ENCODE results near the gene PCYT1B.

Gene PCYT1B

GRCh38 chrX:24603191-24603590 lies 44.0 kb downstream of the PCYT1B start:
- Mint-ChIP-seq H3K9me3 (no peaks in the 10 kb centered on the region), H3K27ac (no peak overlapping the region), H3K4me1 (ENCODE audit: low read depth) (no peaks in the 10 kb centered on the region), H3K4me3 (no peak overlapping the region), H3K27me3 (ENCODE audit: low read depth) (peaks cover 2% of the 10 kb centered on the region), H3K36me3 (ENCODE audit: low read depth) (no peaks in the 10 kb centered on the region)
- DNase-seq (ENCODE audit: low spot score) = no peak

DNA sequence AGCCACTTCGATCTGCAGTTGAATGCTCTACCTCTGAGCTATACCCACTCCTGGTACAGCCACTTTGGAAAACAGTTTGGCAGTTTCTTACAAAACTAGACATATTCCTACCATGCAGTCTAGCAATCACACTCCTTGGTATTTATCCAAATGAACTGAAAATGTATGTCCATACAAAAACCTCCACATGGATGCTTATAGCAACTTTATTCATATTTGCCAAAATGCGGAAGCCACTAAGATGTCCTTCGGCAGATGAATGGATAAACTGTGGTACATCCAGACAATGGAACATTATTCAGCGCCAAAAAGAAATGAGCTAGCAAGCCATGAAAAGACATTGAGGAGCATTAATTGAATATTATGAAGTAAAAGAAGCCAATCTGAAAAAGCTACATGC lies 45.3 kb downstream of the PCYT1B start:
- Mint-ChIP-seq H3K27me3 (ENCODE audit: low read depth) (peaks cover 4% of the 10 kb centered on the region), H3K4me3 (no peak overlapping the region), H3K4me1 (ENCODE audit: low read depth) (no peaks in the 10 kb centered on the region), H3K27ac (no peak overlapping the region), H3K36me3 (ENCODE audit: low read depth) (no peaks in the 10 kb centered on the region), H3K9me3 (no peaks in the 10 kb centered on the region)
- no peak for DNase-seq (ENCODE audit: low spot score)

- H3K36me3 Mint-ChIP-seq (ENCODE audit: low read depth) = no peaks in the 10 kb centered on the region
- no peak for DNase-seq (ENCODE audit: low spot score)
- peaks cover 2% of the 10 kb centered on the region for H3K27me3 Mint-ChIP-seq (ENCODE audit: low read depth)
- H3K4me3 Mint-ChIP-seq = no peak overlapping the region
- H3K9me3 Mint-ChIP-seq = no peaks in the 10 kb centered on the region
- no peaks in the 10 kb centered on the region for H3K4me1 Mint-ChIP-seq (ENCODE audit: low read depth)
- H3K27ac Mint-ChIP-seq = no peak overlapping the region
Measured at GRCh38 chrX:24594501-24594900, 52.6 kb downstream of the PCYT1B start.

GRCh38 chrX:24590111-24590510 lies 57.0 kb downstream of the PCYT1B start:
- Mint-ChIP-seq H3K4me3 (no peak overlapping the region), H3K27me3 (ENCODE audit: low read depth) (no peaks in the 10 kb centered on the region), H3K36me3 (ENCODE audit: low read depth) (no peaks in the 10 kb centered on the region), H3K9me3 (no peaks in the 10 kb centered on the region), H3K4me1 (ENCODE audit: low read depth) (no peaks in the 10 kb centered on the region), H3K27ac (no peak overlapping the region)
- no peak for DNase-seq (ENCODE audit: low spot score)

DNA sequence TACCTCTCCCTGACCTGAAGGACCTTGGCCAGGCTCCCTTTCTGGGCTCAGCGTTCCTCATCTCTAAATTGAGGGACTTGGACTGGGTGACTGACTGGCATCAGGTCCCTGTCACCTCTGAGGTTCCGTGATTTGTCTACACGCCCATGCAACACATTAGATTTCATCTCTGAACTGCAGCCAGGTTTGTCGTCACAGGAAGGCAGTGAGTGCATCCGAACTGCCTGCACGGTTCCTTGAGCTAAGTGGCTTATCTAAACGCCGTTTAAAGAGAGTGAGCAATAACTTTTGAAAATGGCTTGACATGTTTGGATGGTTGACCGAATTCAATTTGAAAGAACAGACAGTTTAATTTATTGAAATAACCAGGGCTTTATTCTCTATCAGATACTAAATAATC lies 70.1 kb downstream of the PCYT1B start:
- DNase-seq (ENCODE audit: low spot score) = no peak
- Mint-ChIP-seq H3K36me3 (ENCODE audit: low read depth) (no peaks in the 10 kb centered on the region), H3K27ac (no peak overlapping the region), H3K4me3 (no peak overlapping the region), H3K9me3 (no peaks in the 10 kb centered on the region), H3K4me1 (ENCODE audit: low read depth) (no peaks in the 10 kb centered on the region), H3K27me3 (ENCODE audit: low read depth) (peaks cover 4% of the 10 kb centered on the region)

DNA sequence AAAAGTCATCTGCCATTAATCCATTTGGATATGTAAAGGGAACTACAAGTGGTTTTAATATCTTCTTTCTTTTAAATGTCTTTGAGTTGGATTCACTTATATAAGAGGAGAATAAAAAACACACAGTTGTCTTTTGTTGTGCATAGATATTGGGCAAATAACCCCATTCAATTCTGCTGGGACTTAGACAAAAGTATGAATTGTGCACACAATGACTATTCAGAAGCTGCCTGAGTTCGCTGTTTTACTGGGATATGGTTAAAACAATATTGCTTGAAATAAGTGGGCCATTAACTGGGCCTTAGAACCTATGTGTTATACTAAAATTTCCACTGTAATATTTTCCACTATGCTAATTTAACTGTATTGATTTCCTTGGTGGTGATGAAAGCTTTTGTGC lies 71.7 kb downstream of the PCYT1B start:
- Mint-ChIP-seq H3K27me3 (ENCODE audit: low read depth) (no peaks in the 10 kb centered on the region), H3K9me3 (no peaks in the 10 kb centered on the region), H3K4me1 (ENCODE audit: low read depth) (no peaks in the 10 kb centered on the region), H3K27ac (no peak overlapping the region), H3K36me3 (ENCODE audit: low read depth) (no peaks in the 10 kb centered on the region), H3K4me3 (no peak overlapping the region)
- DNase-seq (ENCODE audit: low spot score) = no peak

- Mint-ChIP-seq H3K27me3 (ENCODE audit: low read depth) (no peaks in the 10 kb centered on the region), H3K9me3 (no peaks in the 10 kb centered on the region), H3K4me3 (no peak overlapping the region), H3K4me1 (ENCODE audit: low read depth) (no peaks in the 10 kb centered on the region), H3K27ac (no peak overlapping the region), H3K36me3 (ENCODE audit: low read depth) (no peaks in the 10 kb centered on the region)
- no peak for DNase-seq (ENCODE audit: low spot score)
Measured at GRCh38 chrX:24574743-24575142, 72.4 kb downstream of the PCYT1B start.

DNA sequence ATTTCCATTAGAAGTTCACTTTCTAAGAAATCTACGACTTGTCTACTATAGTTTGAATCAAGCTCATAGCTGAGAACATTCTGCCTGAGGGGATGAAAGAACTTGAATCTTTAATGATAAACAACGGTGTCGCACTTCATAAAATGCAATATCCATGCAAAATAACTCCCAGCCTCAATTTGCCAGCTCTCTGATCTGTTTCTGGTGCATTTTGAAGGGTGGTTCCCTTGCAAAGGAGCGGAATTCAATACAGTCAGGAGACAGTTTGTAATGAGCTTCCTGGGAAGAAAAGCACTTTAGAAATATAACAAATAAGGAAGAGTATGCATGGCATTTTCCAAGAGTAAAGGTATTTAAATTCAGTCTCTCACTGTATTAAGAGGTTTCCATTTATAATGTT lies 80.0 kb downstream of the PCYT1B start:
- Mint-ChIP-seq H3K27me3 (ENCODE audit: low read depth) (no peaks in the 10 kb centered on the region), H3K36me3 (ENCODE audit: low read depth) (no peaks in the 10 kb centered on the region), H3K4me3 (no peak overlapping the region), H3K4me1 (ENCODE audit: low read depth) (no peaks in the 10 kb centered on the region), H3K9me3 (no peaks in the 10 kb centered on the region), H3K27ac (no peak overlapping the region)
- no peak for DNase-seq (ENCODE audit: low spot score)

- H3K36me3 Mint-ChIP-seq (ENCODE audit: low read depth) = no peaks in the 10 kb centered on the region
- no peaks in the 10 kb centered on the region for H3K9me3 Mint-ChIP-seq
- H3K4me3 Mint-ChIP-seq = no peak overlapping the region
- H3K27me3 Mint-ChIP-seq (ENCODE audit: low read depth) = no peaks in the 10 kb centered on the region
- no peak for DNase-seq (ENCODE audit: low spot score)
- no peaks in the 10 kb centered on the region for H3K4me1 Mint-ChIP-seq (ENCODE audit: low read depth)
- no peak overlapping the region for H3K27ac Mint-ChIP-seq
Measured at GRCh38 chrX:24566240-24566639, 80.9 kb downstream of the PCYT1B start.

DNA sequence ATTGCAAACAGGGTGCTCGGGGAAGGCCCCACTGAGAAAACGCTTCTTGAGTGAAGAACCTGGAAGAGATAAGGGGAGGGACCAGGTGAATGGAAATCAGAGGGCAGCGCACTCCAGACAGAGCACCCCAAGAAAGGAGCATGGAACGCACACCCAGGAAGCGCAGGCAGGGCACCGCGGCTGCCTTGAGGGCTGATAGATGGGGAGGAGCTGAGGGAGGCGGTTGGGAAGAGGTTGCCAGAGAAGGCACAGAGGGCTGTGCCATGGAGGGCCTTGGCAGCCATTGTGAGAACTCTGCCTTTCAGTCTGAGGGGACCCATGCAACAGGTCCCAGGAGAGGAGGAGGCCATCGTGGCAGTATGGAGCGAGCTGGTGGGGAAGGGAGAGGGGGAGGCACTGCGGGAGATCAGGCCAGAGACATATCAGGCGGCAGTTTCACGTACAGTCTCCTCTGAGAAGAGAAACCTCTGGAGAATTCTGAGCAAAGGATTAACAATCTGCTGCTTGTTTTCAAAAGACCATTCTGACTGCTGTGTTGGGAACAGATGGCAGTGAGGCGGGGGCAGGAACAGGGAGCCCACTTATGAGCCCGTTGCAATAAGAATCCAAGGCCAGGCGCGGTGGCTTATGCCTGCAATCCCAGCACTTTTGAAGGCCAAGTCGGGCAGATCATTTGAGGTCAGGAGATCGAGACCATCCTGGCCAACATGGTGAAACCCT lies 83.7 kb downstream of the PCYT1B start:
- no peaks in the 10 kb centered on the region for H3K36me3 Mint-ChIP-seq (ENCODE audit: low read depth)
- no peak overlapping the region for H3K4me3 Mint-ChIP-seq
- no peaks in the 10 kb centered on the region for H3K4me1 Mint-ChIP-seq (ENCODE audit: low read depth)
- no peak overlapping the region for H3K27ac Mint-ChIP-seq
- H3K27me3 Mint-ChIP-seq (ENCODE audit: low read depth) = no peaks in the 10 kb centered on the region
- DNase-seq (ENCODE audit: low spot score) = no peak
- no peaks in the 10 kb centered on the region for H3K9me3 Mint-ChIP-seq

- H3K27me3 Mint-ChIP-seq (ENCODE audit: low read depth) = no peaks in the 10 kb centered on the region
- H3K4me1 Mint-ChIP-seq (ENCODE audit: low read depth) = no peaks in the 10 kb centered on the region
- DNase-seq (ENCODE audit: low spot score) = no peak
- H3K9me3 Mint-ChIP-seq = no peaks in the 10 kb centered on the region
- no peak overlapping the region for H3K27ac Mint-ChIP-seq
- H3K4me3 Mint-ChIP-seq = no peak overlapping the region
- no peaks in the 10 kb centered on the region for H3K36me3 Mint-ChIP-seq (ENCODE audit: low read depth)
Measured at GRCh38 chrX:24561121-24561520, 86.0 kb downstream of the PCYT1B start.

GRCh38 chrX:24553011-24553410 lies 94.1 kb downstream of the PCYT1B start:
- DNase-seq (ENCODE audit: low spot score) = no peak
- no peaks in the 10 kb centered on the region for H3K9me3 Mint-ChIP-seq
- no peak overlapping the region for H3K27ac Mint-ChIP-seq
- H3K27me3 Mint-ChIP-seq (ENCODE audit: low read depth) = no peaks in the 10 kb centered on the region
- no peaks in the 10 kb centered on the region for H3K4me1 Mint-ChIP-seq (ENCODE audit: low read depth)
- H3K4me3 Mint-ChIP-seq = no peak overlapping the region
- H3K36me3 Mint-ChIP-seq (ENCODE audit: low read depth) = no peaks in the 10 kb centered on the region

DNA sequence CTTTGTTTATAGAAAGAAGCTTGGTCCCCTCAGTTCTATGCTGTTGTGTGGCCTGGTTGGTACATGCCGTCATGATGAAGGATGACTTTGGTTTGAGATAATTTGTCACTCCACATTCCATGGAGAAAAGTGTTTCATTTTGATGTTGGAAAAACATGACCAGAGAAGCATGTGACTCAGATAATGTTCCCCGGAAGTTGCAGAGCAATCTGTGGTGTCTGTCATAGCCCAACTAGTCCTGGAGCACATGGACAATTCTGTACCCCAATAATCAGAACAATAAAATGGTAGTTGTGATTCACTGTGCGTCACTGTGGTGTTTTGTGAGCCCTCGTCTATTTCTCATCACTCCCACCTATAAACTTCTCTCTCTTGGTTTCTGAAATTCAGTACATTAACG lies 97.0 kb downstream of the PCYT1B start:
- DNase-seq (ENCODE audit: low spot score) = no peak
- H3K27me3 Mint-ChIP-seq (ENCODE audit: low read depth) = no peaks in the 10 kb centered on the region
- no peaks in the 10 kb centered on the region for H3K4me1 Mint-ChIP-seq (ENCODE audit: low read depth)
- H3K36me3 Mint-ChIP-seq (ENCODE audit: low read depth) = no peaks in the 10 kb centered on the region
- H3K9me3 Mint-ChIP-seq = no peaks in the 10 kb centered on the region
- no peak overlapping the region for H3K4me3 Mint-ChIP-seq
- H3K27ac Mint-ChIP-seq = no peak overlapping the region

DNA sequence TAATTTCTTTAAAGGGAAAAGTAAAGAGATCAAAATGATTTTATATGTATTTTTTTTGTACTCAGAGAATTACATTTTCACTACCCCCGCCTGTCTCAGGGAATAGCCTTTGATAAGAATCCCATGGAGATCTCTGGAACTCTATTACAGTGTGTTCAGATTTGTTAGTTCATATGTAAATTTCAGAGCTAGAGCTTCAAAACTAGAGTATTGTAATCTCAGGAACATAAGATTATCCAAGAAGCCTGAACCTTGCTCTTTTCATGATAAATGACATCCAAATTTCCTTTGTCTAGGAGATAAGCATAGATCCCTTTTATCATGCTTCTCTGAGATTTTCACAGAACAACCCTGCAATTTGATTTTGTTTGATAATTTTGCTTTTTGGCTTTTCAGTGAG lies 99.2 kb downstream of the PCYT1B start:
- Mint-ChIP-seq H3K36me3 (ENCODE audit: low read depth) (no peaks in the 10 kb centered on the region), H3K4me1 (ENCODE audit: low read depth) (no peaks in the 10 kb centered on the region)

GRCh38 chrX:24542756-24543155 lies 104.4 kb downstream of the PCYT1B start:
- DNase-seq (ENCODE audit: low spot score) = no peak
- H3K4me3 Mint-ChIP-seq = no peak overlapping the region
- H3K4me1 Mint-ChIP-seq (ENCODE audit: low read depth) = no peaks in the 10 kb centered on the region
- no peak overlapping the region for H3K27ac Mint-ChIP-seq
- H3K9me3 Mint-ChIP-seq = no peaks in the 10 kb centered on the region
- H3K36me3 Mint-ChIP-seq (ENCODE audit: low read depth) = peaks cover 4% of the 10 kb centered on the region
- no peaks in the 10 kb centered on the region for H3K27me3 Mint-ChIP-seq (ENCODE audit: low read depth)

More for the DNA sequence above, 99.2 kb downstream of the PCYT1B start:
- H3K9me3 Mint-ChIP-seq = no peaks in the 10 kb centered on the region
- no peak overlapping the region for H3K4me3 Mint-ChIP-seq
- H3K27ac Mint-ChIP-seq = no peak overlapping the region
- no peak for DNase-seq (ENCODE audit: low spot score)
- no peaks in the 10 kb centered on the region for H3K27me3 Mint-ChIP-seq (ENCODE audit: low read depth)
